ENCODE data around the gene NDFIP1.

- TF ChIP-seq, protein P1, sequence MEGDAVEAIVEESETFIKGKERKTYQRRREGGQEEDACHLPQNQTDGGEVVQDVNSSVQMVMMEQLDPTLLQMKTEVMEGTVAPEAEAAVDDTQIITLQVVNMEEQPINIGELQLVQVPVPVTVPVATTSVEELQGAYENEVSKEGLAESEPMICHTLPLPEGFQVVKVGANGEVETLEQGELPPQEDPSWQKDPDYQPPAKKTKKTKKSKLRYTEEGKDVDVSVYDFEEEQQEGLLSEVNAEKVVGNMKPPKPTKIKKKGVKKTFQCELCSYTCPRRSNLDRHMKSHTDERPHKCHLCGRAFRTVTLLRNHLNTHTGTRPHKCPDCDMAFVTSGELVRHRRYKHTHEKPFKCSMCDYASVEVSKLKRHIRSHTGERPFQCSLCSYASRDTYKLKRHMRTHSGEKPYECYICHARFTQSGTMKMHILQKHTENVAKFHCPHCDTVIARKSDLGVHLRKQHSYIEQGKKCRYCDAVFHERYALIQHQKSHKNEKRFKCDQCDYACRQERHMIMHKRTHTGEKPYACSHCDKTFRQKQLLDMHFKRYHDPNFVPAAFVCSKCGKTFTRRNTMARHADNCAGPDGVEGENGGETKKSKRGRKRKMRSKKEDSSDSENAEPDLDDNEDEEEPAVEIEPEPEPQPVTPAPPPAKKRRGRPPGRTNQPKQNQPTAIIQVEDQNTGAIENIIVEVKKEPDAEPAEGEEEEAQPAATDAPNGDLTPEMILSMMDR (IDR thresholded peaks at IDR 0.05 in 8 of 11, conservative IDR thresholded peaks at IDR 0.05 in 3 of 11), result no peak
- TF ChIP-seq POLR2A (IDR thresholded peaks at IDR 0.05), result no peak
Observed at GRCh38 chr5:142170254-142170953, 61.8 kb downstream of the NDFIP1 start.

All from spleen (tissue), 7 donors.